Measurements from ENCODE around the gene SCUBE1. TPM values are rescaled to one million over a fixed set of nuclear protein-coding genes. Genes with fewer than 3 reads are reported as not detected.

The SCUBE1 gene
- total RNA-seq, 1 donor from 2014 or later, result not detected

- no peak overlapping the region for H3K4me3 Mint-ChIP-seq (ENCODE audit: low read depth)
- H3K4me1 Mint-ChIP-seq (ENCODE audit: low read depth), result no peaks in the 10 kb centered on the region
- H3K27ac Mint-ChIP-seq, result no peak overlapping the region
- intact Hi-C loops (cut with micrococcal nuclease), result no loop called here
- H3K9me3 Mint-ChIP-seq, result no peaks in the 10 kb centered on the region
- peaks cover 60% of the 10 kb centered on the region for H3K36me3 Mint-ChIP-seq (ENCODE audit: low read depth)
- no peak for DNase-seq (ENCODE audit: low spot score)
- H3K27me3 Mint-ChIP-seq (ENCODE audit: low read depth), result no peaks in the 10 kb centered on the region
Measured at GRCh38 chr22:43176090-43176489, 167.1 kb downstream of the SCUBE1 start.

GRCh38 chr22:43174941-43175531 lies 168.1 kb downstream of the SCUBE1 start:
- H3K4me3 Mint-ChIP-seq (ENCODE audit: low read depth), result no peak overlapping the region
- H3K4me1 Mint-ChIP-seq (ENCODE audit: low read depth), result no peaks in the 10 kb centered on the region
- H3K27me3 Mint-ChIP-seq (ENCODE audit: low read depth), result no peaks in the 10 kb centered on the region
- no peaks in the 10 kb centered on the region for H3K9me3 Mint-ChIP-seq
- no peak for DNase-seq (ENCODE audit: low spot score)
- no peak overlapping the region for H3K27ac Mint-ChIP-seq
- H3K36me3 Mint-ChIP-seq (ENCODE audit: low read depth), result peaks cover 62% of the 10 kb centered on the region
- intact Hi-C loops (cut with micrococcal nuclease), result no loop called here

- no peaks in the 10 kb centered on the region for H3K9me3 Mint-ChIP-seq
- DNase-seq (ENCODE audit: low spot score), result no peak
- no peak overlapping the region for H3K27ac Mint-ChIP-seq
- H3K4me1 Mint-ChIP-seq (ENCODE audit: low read depth), result no peaks in the 10 kb centered on the region
- no peak overlapping the region for H3K4me3 Mint-ChIP-seq (ENCODE audit: low read depth)
- peaks cover 57% of the 10 kb centered on the region for H3K36me3 Mint-ChIP-seq (ENCODE audit: low read depth)
- intact Hi-C loops (cut with micrococcal nuclease), result no loop called here
- no peaks in the 10 kb centered on the region for H3K27me3 Mint-ChIP-seq (ENCODE audit: low read depth)
Measured at GRCh38 chr22:43173976-43174720, 169.0 kb downstream of the SCUBE1 start.

- H3K4me3 Mint-ChIP-seq (ENCODE audit: low read depth), result no peak overlapping the region
- no peaks in the 10 kb centered on the region for H3K4me1 Mint-ChIP-seq (ENCODE audit: low read depth)
- no peak for DNase-seq (ENCODE audit: low spot score)
- H3K27ac Mint-ChIP-seq, result no peak overlapping the region
- H3K27me3 Mint-ChIP-seq (ENCODE audit: low read depth), result no peaks in the 10 kb centered on the region
- H3K9me3 Mint-ChIP-seq, result no peaks in the 10 kb centered on the region
- intact Hi-C loops (cut with micrococcal nuclease), result no loop called here
- H3K36me3 Mint-ChIP-seq (ENCODE audit: low read depth), result peaks cover 55% of the 10 kb centered on the region
Measured at GRCh38 chr22:43173566-43173965, 169.6 kb downstream of the SCUBE1 start.

GRCh38 chr22:43172191-43172590 lies 171.0 kb downstream of the SCUBE1 start:
- intact Hi-C loops (cut with micrococcal nuclease), result no loop called here
- no peak overlapping the region for H3K4me3 Mint-ChIP-seq (ENCODE audit: low read depth)
- DNase-seq (ENCODE audit: low spot score), result no peak
- H3K27ac Mint-ChIP-seq, result no peak overlapping the region
- H3K27me3 Mint-ChIP-seq (ENCODE audit: low read depth), result no peaks in the 10 kb centered on the region
- H3K9me3 Mint-ChIP-seq, result no peaks in the 10 kb centered on the region
- H3K4me1 Mint-ChIP-seq (ENCODE audit: low read depth), result no peaks in the 10 kb centered on the region
- H3K36me3 Mint-ChIP-seq (ENCODE audit: low read depth), result peaks cover 50% of the 10 kb centered on the region

- no peak for DNase-seq (ENCODE audit: low spot score)
- Mint-ChIP-seq H3K9me3 (no peaks in the 10 kb centered on the region), H3K36me3 (ENCODE audit: low read depth) (peaks cover 48% of the 10 kb centered on the region), H3K4me3 (ENCODE audit: low read depth) (no peak overlapping the region), H3K27me3 (ENCODE audit: low read depth) (no peaks in the 10 kb centered on the region), H3K4me1 (ENCODE audit: low read depth) (no peaks in the 10 kb centered on the region), H3K27ac (no peak overlapping the region)
- intact Hi-C loops (cut with micrococcal nuclease), result no loop called here
Measured at GRCh38 chr22:43171607-43172006, 171.6 kb downstream of the SCUBE1 start.

GRCh38 chr22:43171019-43171491 lies 172.1 kb downstream of the SCUBE1 start:
- Mint-ChIP-seq H3K9me3 (no peaks in the 10 kb centered on the region), H3K36me3 (ENCODE audit: low read depth) (peaks cover 45% of the 10 kb centered on the region), H3K27ac (no peak overlapping the region), H3K27me3 (ENCODE audit: low read depth) (no peaks in the 10 kb centered on the region), H3K4me1 (ENCODE audit: low read depth) (no peaks in the 10 kb centered on the region), H3K4me3 (ENCODE audit: low read depth) (no peak overlapping the region)
- no peak for DNase-seq (ENCODE audit: low spot score)
- intact Hi-C loops (cut with micrococcal nuclease), result no loop called here

- H3K9me3 Mint-ChIP-seq, result no peaks in the 10 kb centered on the region
- H3K4me3 Mint-ChIP-seq (ENCODE audit: low read depth), result no peak overlapping the region
- H3K27me3 Mint-ChIP-seq (ENCODE audit: low read depth), result no peaks in the 10 kb centered on the region
- intact Hi-C loops (cut with micrococcal nuclease), result no loop called here
- H3K36me3 Mint-ChIP-seq (ENCODE audit: low read depth), result peaks cover 39% of the 10 kb centered on the region
- no peak for DNase-seq (ENCODE audit: low spot score)
- no peak overlapping the region for H3K27ac Mint-ChIP-seq
- no peaks in the 10 kb centered on the region for H3K4me1 Mint-ChIP-seq (ENCODE audit: low read depth)
Measured at GRCh38 chr22:43170131-43170480, 173.1 kb downstream of the SCUBE1 start.

- intact Hi-C loops (cut with micrococcal nuclease), result no loop called here
Measured at GRCh38 chr22:43169310-43170130, 173.7 kb downstream of the SCUBE1 start.

GRCh38 chr22:43168471-43169309 lies 174.5 kb downstream of the SCUBE1 start:
- no peaks in the 10 kb centered on the region for H3K27me3 Mint-ChIP-seq (ENCODE audit: low read depth)
- peaks cover 39% of the 10 kb centered on the region for H3K36me3 Mint-ChIP-seq (ENCODE audit: low read depth)
- DNase-seq (ENCODE audit: low spot score), result no peak
- H3K27ac Mint-ChIP-seq, result no peak overlapping the region
- H3K4me3 Mint-ChIP-seq (ENCODE audit: low read depth), result no peak overlapping the region
- no peaks in the 10 kb centered on the region for H3K9me3 Mint-ChIP-seq
- no peaks in the 10 kb centered on the region for H3K4me1 Mint-ChIP-seq (ENCODE audit: low read depth)
- intact Hi-C loops (cut with micrococcal nuclease), result no loop called here

More at GRCh38 chr22:43169310-43170130, 173.7 kb downstream of the SCUBE1 start:
- Mint-ChIP-seq H3K4me1 (ENCODE audit: low read depth) (no peaks in the 10 kb centered on the region), H3K9me3 (no peaks in the 10 kb centered on the region), H3K36me3 (ENCODE audit: low read depth) (peaks cover 39% of the 10 kb centered on the region), H3K27ac (no peak overlapping the region), H3K27me3 (ENCODE audit: low read depth) (no peaks in the 10 kb centered on the region), H3K4me3 (ENCODE audit: low read depth) (no peak overlapping the region)
- no peak for DNase-seq (ENCODE audit: low spot score)

GRCh38 chr22:43167001-43167589 lies 176.1 kb downstream of the SCUBE1 start:
- Mint-ChIP-seq H3K27ac (no peak overlapping the region), H3K9me3 (no peaks in the 10 kb centered on the region), H3K4me3 (ENCODE audit: low read depth) (no peak overlapping the region), H3K27me3 (ENCODE audit: low read depth) (no peaks in the 10 kb centered on the region), H3K36me3 (ENCODE audit: low read depth) (peaks cover 25% of the 10 kb centered on the region), H3K4me1 (ENCODE audit: low read depth) (no peaks in the 10 kb centered on the region)
- intact Hi-C loops (cut with micrococcal nuclease), result no loop called here
- DNase-seq (ENCODE audit: low spot score), result no peak

Measured in activated T-helper 2 cell treated with anti-CD3 and anti-CD28 coated beads, Interferon-gamma antibody, Interleukin-2, Interleukin-4, amounts not matched to agents 10 μg/mL and 5 μg/mL and 100 μg/mL, durations not matched to agents 14 hours and 24 hours and 36 hours (primary cell).